GM12878 (cell line): Measurements from ENCODE around the gene DCDC1. TPM values are rescaled to one million over a fixed set of nuclear protein-coding genes. Genes with fewer than 3 reads are reported as not detected.

Experiments used
- ATAC-seq: fragments of 200-7000 bp; cut with Tn5 transposase; 3 replicates; pipeline ENCODE4 v1.9.1; 2020; ENCODE audit warnings: mild to moderate bottlenecking, moderate library complexity
- BruUV-seq: library from RNA; stranded (reverse); fragments of 400-500 nt; replicated peaks from 2 replicates; lab custom pipeline; 2021; lab: Mats Ljungman, UMichigan
- CTCF ChIA-PET: fragments of 300-600 bp; sonication (Branson Sonifier 250); formaldehyde crosslinking; extraction: SDS; loops from one replicate; lab custom pipeline; 2021; ENCODE audit warnings: inconsistent platforms; lab: Yijun Ruan, JAX
- POLR2A ChIA-PET: fragments of 350-600 bp; formaldehyde crosslinking; extraction: SDS; loops from one replicate; lab custom pipeline; 2021; ENCODE audit warnings: inconsistent platforms; lab: Charles Lee
- RAD21 ChIA-PET: fragments of 300-600 bp; sonication (Branson Sonifier 250); formaldehyde crosslinking; loops from one replicate; lab custom pipeline; 2023; ENCODE audit warnings: antibody characterized with exemption; ENCODE audit not compliant: unreplicated experiment; lab: Charles Lee
- SMC1A ChIA-PET: fragments of 300-600 bp; sonication (Branson Sonifier 250); formaldehyde crosslinking; loops from one replicate; lab custom pipeline; 2023; ENCODE audit not compliant: unreplicated experiment, uncharacterized antibody; lab: Charles Lee
- DNase-seq: peaks from one replicate; pipeline ENCODE4 v3.0.0-alpha.2; 2011; ENCODE audit warnings: low read depth, low spot score
- FAIRE-seq: peaks from 3 replicates; lab custom pipeline; 2011; peaks lifted over from hg19 to GRCh38; lab: Jason Lieb, UNC
- H2AFZ ChIP-seq: 2 replicates; pipeline ENCODE4 v1.6.0; 2011; ENCODE audit warnings: low read depth, low read length, control low read depth; ENCODE audit not compliant: control insufficient read depth
- H3K27ac ChIP-seq: 2 replicates; pipeline ENCODE4 v1.5.1; 2011; ENCODE audit warnings: control low read depth; ENCODE audit not compliant: control insufficient read depth, insufficient read depth
- H3K27me3 ChIP-seq, 2 experiments: replicated peaks in 1 of 2; 2 replicates each; pipeline versions ENCODE4 v1.6.0 to v1.6.1; 2011; ENCODE audit warnings: low read length in 1 of 2; ENCODE audit not compliant: control insufficient read depth in 2 of 2, insufficient read depth in 2 of 2
- H3K36me3 ChIP-seq, 2 experiments: 2 replicates each; pipeline ENCODE4 v1.5.1; 2011; ENCODE audit warnings: low read length in 1 of 2; ENCODE audit not compliant: control insufficient read depth in 2 of 2, insufficient read depth in 2 of 2
- H3K4me1 ChIP-seq: 2 replicates; pipeline ENCODE4 v1.6.1; 2011; ENCODE audit warnings: mild to moderate bottlenecking, low read length, moderate library complexity, mixed read lengths; ENCODE audit not compliant: control insufficient read depth, insufficient read depth
- H3K4me2 ChIP-seq: 2 replicates; pipeline ENCODE4 v1.6.0; 2011; ENCODE audit warnings: control low read depth; ENCODE audit not compliant: control insufficient read depth, insufficient read depth
- H3K4me3 ChIP-seq: fragments of 200-600 bp; sonication (generic); 2 replicates; pipeline ENCODE4 v1.5.1; 2016
- H3K79me2 ChIP-seq: 2 replicates; pipeline ENCODE4 v1.6.0; 2011; ENCODE audit warnings: low read length; ENCODE audit not compliant: control insufficient read depth, insufficient read depth
- H3K9ac ChIP-seq: 2 replicates; pipeline ENCODE4 v1.8.0; 2011; ENCODE audit warnings: low read length, control low read depth, mixed read lengths; ENCODE audit not compliant: control insufficient read depth, insufficient read depth
- H3K9me3 ChIP-seq: replicated peaks from 3 replicates; pipeline ENCODE4 v1.5.1; 2011; ENCODE audit warnings: mild to moderate bottlenecking, low read length; ENCODE audit not compliant: control insufficient read depth, insufficient read depth
- H4K20me1 ChIP-seq: 2 replicates; pipeline ENCODE4 v1.6.0; 2011; ENCODE audit not compliant: control insufficient read depth, insufficient read depth
- POU2F2 ChIP-seq: IDR thresholded peaks from 3 replicates; pipeline ENCODE4 v1.6.1; 2011; ENCODE audit warnings: low read depth, mild to moderate bottlenecking, low read length, borderline replicate concordance
- SMC3 ChIP-seq: IDR thresholded peaks from 2 replicates; pipeline ENCODE4 v1.6.1; 2011; ENCODE audit warnings: low read length, improper control_type of control experiment, borderline replicate concordance
- SP1 ChIP-seq: IDR thresholded peaks from one replicate; pipeline ENCODE4 v1.6.1; 2011; ENCODE audit warnings: low read depth, low read length
- TAF1 ChIP-seq: IDR thresholded peaks from 2 replicates; pipeline ENCODE4 v1.6.1; 2011; ENCODE audit warnings: mild to moderate bottlenecking, low read depth, low read length, borderline replicate concordance
- ZNF207 ChIP-seq: fragments of 450-650 bp; IDR thresholded peaks from 2 replicates; pipeline ENCODE4 v1.6.1; 2014; ENCODE audit warnings: antibody characterized with exemption, mild to moderate bottlenecking, borderline replicate concordance
- ZNF274 ChIP-seq: IDR thresholded peaks from one replicate; pipeline ENCODE4 v1.8.0; 2011; ENCODE audit not compliant: insufficient read length, insufficient read depth
- WGBS: methylation state at CpG from one replicate; pipeline ENCODE4 v1.1.6; 2016; ENCODE audit warnings: low lambda C conversion rate; ENCODE audit not compliant: insufficient replicate concordance, insufficient coverage; ENCODE audit errors: missing lambda C conversion rate; 5-methylcytosine and 5-hydroxymethylcytosine counted together
- in situ Hi-C: fragments of 300-500 bp; cut with MboI; formaldehyde crosslinking; loops from 9 replicates; pipeline ENCODE4 v1.14.3; 2018; ENCODE audit warnings: mixed read lengths
- intact Hi-C: fragments of 100-400 bp; cut with micrococcal nuclease; formaldehyde crosslinking; loops from one replicate; pipeline ENCODE4 v1.14.2; 2022; ENCODE audit not compliant: unreplicated experiment
- polyA plus RNA-seq, 11 experiments: library from polyadenylated mRNA; depleted of rRNA in 4 of 11; unstranded in 6 of 11; stranded (reverse) in 5 of 11; fragments of >200 nt; fragmentation: Nextera tagmentation in 4 of 11; fragmentation: Illumina TruSeq in 1 of 11; extraction: Ambion mirVana in 4 of 11; extraction: Trizol in 1 of 11; gene quantifications; 1 replicate in 1 of 11; 2 replicates in 10 of 11; pipeline versions ENCODE4 v1.2.1 to v1.2.3, GENCODE V29; 2011 to 2016; ENCODE audit warnings: inconsistent platforms in 2 of 11, missing spikeins in 2 of 11, low read depth in 1 of 11
- total RNA-seq, 4 experiments: library from RNA; depleted of rRNA in 3 of 4; stranded (reverse); fragments of >200 nt in 3 of 4; fragmentation: Illumina TruSeq in 1 of 4; extraction: Trizol in 1 of 4; gene quantifications; 2 replicates each; pipeline versions ENCODE4 v1.2.1 to v1.2.3, GENCODE V29; 2013 to 2021
- TF ChIP-seq, protein P1 (sequence below): IDR thresholded peaks from 2 replicates; pipeline ENCODE4 v1.6.1; 2012; ENCODE audit warnings: improper control_type of control experiment, low read depth, low read length; ENCODE audit not compliant: insufficient replicate concordance
- TF ChIP-seq, protein P2 (sequence below): fragments of 450-650 bp; IDR thresholded peaks from 2 replicates; pipeline ENCODE4 v1.6.1; 2017; ENCODE audit warnings: antibody characterized with exemption, mild to moderate bottlenecking, moderate library complexity
- TF ChIP-seq, protein P3 (sequence below): fragments of 450-650 bp; IDR thresholded peaks from 2 replicates; pipeline ENCODE4 v1.6.1; 2016; ENCODE audit warnings: mild to moderate bottlenecking
- TF ChIP-seq, protein P4 (sequence below): fragments of 450-650 bp; IDR thresholded peaks from 2 replicates; pipeline ENCODE4 v1.6.1; 2018; ENCODE audit warnings: mild to moderate bottlenecking, low read depth, moderate library complexity; ENCODE audit not compliant: partially characterized antibody

DCDC1 gene
- total and polyA plus RNA-seq, 10 of the 15 experiments (the other 5 are each of a cell fraction or from before 2014, with no cell fraction given): not detected

DNA sequence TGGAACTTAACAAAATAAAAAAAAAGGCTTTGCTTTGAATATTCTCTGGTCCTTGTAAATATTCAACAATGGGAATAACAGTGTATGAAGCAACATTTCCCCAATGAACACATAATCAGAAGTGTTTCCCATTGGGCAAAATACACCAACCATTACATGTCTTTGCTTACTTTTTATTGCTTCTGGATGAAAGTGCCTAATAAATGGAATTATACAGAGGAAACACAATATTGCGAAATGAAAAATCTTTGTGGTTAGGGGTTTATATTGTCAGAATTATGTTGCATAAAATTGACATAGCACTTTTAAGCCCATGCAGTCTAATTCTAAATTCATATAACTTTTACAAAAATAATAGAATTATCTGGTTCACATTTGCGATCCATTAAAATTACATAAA, 386.4 kb downstream of the DCDC1 start:
- no peak for FAIRE-seq
- RAD21 ChIA-PET: no interaction called here
- TF ChIP-seq, protein P1, sequence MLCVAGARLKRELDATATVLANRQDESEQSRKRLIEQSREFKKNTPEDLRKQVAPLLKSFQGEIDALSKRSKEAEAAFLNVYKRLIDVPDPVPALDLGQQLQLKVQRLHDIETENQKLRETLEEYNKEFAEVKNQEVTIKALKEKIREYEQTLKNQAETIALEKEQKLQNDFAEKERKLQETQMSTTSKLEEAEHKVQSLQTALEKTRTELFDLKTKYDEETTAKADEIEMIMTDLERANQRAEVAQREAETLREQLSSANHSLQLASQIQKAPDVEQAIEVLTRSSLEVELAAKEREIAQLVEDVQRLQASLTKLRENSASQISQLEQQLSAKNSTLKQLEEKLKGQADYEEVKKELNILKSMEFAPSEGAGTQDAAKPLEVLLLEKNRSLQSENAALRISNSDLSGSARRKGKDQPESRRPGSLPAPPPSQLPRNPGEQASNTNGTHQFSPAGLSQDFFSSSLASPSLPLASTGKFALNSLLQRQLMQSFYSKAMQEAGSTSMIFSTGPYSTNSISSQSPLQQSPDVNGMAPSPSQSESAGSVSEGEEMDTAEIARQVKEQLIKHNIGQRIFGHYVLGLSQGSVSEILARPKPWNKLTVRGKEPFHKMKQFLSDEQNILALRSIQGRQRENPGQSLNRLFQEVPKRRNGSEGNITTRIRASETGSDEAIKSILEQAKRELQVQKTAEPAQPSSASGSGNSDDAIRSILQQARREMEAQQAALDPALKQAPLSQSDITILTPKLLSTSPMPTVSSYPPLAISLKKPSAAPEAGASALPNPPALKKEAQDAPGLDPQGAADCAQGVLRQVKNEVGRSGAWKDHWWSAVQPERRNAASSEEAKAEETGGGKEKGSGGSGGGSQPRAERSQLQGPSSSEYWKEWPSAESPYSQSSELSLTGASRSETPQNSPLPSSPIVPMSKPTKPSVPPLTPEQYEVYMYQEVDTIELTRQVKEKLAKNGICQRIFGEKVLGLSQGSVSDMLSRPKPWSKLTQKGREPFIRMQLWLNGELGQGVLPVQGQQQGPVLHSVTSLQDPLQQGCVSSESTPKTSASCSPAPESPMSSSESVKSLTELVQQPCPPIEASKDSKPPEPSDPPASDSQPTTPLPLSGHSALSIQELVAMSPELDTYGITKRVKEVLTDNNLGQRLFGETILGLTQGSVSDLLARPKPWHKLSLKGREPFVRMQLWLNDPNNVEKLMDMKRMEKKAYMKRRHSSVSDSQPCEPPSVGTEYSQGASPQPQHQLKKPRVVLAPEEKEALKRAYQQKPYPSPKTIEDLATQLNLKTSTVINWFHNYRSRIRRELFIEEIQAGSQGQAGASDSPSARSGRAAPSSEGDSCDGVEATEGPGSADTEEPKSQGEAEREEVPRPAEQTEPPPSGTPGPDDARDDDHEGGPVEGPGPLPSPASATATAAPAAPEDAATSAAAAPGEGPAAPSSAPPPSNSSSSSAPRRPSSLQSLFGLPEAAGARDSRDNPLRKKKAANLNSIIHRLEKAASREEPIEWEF: no peak
- TF ChIP-seq, protein P2, sequence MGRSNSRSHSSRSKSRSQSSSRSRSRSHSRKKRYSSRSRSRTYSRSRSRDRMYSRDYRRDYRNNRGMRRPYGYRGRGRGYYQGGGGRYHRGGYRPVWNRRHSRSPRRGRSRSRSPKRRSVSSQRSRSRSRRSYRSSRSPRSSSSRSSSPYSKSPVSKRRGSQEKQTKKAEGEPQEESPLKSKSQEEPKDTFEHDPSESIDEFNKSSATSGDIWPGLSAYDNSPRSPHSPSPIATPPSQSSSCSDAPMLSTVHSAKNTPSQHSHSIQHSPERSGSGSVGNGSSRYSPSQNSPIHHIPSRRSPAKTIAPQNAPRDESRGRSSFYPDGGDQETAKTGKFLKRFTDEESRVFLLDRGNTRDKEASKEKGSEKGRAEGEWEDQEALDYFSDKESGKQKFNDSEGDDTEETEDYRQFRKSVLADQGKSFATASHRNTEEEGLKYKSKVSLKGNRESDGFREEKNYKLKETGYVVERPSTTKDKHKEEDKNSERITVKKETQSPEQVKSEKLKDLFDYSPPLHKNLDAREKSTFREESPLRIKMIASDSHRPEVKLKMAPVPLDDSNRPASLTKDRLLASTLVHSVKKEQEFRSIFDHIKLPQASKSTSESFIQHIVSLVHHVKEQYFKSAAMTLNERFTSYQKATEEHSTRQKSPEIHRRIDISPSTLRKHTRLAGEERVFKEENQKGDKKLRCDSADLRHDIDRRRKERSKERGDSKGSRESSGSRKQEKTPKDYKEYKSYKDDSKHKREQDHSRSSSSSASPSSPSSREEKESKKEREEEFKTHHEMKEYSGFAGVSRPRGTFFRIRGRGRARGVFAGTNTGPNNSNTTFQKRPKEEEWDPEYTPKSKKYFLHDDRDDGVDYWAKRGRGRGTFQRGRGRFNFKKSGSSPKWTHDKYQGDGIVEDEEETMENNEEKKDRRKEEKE: no peak
- TF ChIP-seq, protein P3, sequence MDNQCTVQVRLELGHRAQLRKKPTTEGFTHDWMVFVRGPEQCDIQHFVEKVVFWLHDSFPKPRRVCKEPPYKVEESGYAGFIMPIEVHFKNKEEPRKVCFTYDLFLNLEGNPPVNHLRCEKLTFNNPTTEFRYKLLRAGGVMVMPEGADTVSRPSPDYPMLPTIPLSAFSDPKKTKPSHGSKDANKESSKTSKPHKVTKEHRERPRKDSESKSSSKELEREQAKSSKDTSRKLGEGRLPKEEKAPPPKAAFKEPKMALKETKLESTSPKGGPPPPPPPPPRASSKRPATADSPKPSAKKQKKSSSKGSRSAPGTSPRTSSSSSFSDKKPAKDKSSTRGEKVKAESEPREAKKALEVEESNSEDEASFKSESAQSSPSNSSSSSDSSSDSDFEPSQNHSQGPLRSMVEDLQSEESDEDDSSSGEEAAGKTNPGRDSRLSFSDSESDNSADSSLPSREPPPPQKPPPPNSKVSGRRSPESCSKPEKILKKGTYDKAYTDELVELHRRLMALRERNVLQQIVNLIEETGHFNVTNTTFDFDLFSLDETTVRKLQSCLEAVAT: no peak
- TF ChIP-seq ZNF274 (no peak), POU2F2 (no peak), SP1 (no peak), SMC3 (no peak), ZNF207 (no peak), TAF1 (no peak)
- TF ChIP-seq, protein P4, sequence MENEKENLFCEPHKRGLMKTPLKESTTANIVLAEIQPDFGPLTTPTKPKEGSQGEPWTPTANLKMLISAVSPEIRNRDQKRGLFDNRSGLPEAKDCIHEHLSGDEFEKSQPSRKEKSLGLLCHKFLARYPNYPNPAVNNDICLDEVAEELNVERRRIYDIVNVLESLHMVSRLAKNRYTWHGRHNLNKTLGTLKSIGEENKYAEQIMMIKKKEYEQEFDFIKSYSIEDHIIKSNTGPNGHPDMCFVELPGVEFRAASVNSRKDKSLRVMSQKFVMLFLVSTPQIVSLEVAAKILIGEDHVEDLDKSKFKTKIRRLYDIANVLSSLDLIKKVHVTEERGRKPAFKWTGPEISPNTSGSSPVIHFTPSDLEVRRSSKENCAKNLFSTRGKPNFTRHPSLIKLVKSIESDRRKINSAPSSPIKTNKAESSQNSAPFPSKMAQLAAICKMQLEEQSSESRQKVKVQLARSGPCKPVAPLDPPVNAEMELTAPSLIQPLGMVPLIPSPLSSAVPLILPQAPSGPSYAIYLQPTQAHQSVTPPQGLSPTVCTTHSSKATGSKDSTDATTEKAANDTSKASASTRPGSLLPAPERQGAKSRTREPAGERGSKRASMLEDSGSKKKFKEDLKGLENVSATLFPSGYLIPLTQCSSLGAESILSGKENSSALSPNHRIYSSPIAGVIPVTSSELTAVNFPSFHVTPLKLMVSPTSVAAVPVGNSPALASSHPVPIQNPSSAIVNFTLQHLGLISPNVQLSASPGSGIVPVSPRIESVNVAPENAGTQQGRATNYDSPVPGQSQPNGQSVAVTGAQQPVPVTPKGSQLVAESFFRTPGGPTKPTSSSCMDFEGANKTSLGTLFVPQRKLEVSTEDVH: no peak

More for the DNA sequence above, 386.4 kb downstream of the DCDC1 start:
- Histone ChIP-seq H4K20me1 (no peaks in the 10 kb centered on the region), H3K4me1 (no peaks in the 10 kb centered on the region), H3K4me2 (no peak overlapping the region), H3K9ac (no peak overlapping the region), H3K27ac (no peak overlapping the region), H3K27me3 (no peaks in the 10 kb centered on the region), H3K4me3 (no peak overlapping the region), H3K79me2 (no peaks in the 10 kb centered on the region), H2AFZ (no peak overlapping the region), H3K36me3 (no peaks in the 10 kb centered on the region), H3K9me3 (no peaks in the 10 kb centered on the region)
- BruUV-seq: no TSS peak
- ChIA-PET CTCF (no interaction called here), SMC1A (no interaction called here), POLR2A (no interaction called here)
- DNase-seq (no peak), ATAC-seq (no peak)
- intact Hi-C loops (no loop called here), in situ Hi-C loops (no loop called here)
- 90% methylated on average over 2 of the region's 2 CpGs for WGBS
